Coronary artery (tissue), 2 donors: ENCODE data around the gene CIPC.

Source experiments
- DNase-seq: peaks from one replicate; pipeline ENCODE4 v3.0.0-alpha.2; 2017; ENCODE audit warnings: low spot score
- H3K27ac ChIP-seq, 2 donors: fragments of 200-600 bp; sonication (generic); one replicate each; pipeline ENCODE4 v1.5.1; 2016 to 2019
- H3K4me3 ChIP-seq: fragments of 200-600 bp; sonication (generic); 2 replicates; pipeline ENCODE4 v1.5.1; 2016; ENCODE audit warnings: mild to moderate bottlenecking, moderate library complexity
- TF ChIP-seq, protein P1 (sequence below): fragments of 200-600 bp; sonication (generic); IDR thresholded peaks from one replicate; pipeline ENCODE4 v1.5.1; 2019; ENCODE audit warnings: antibody characterized with exemption

Gene CIPC

DNA sequence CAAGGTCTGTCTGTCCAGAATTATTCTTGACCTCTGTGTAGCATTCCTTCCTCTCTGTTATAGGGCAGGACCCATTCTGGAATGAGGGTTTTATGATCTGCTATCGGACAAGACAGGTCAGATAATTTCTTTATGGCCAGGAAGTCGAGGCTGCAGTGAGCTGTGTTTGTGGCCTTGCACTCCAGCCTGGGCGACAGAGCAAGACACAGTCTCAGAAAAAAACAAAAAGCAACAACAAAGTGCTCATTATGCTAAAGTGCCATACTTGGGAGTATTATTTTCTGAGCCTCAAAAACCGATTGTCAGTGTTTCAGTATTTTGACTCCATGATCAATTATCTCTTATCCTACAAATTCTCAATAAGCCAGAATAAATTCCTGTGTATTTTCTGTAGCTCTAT is 4.1 kb downstream of the CIPC start:
- Histone ChIP-seq H3K4me3 (no peak overlapping the region), H3K27ac (peak overlapping the region in 1 of 2 donors; percentile 57)
- no peak for DNase-seq
- TF ChIP-seq, protein P1, sequence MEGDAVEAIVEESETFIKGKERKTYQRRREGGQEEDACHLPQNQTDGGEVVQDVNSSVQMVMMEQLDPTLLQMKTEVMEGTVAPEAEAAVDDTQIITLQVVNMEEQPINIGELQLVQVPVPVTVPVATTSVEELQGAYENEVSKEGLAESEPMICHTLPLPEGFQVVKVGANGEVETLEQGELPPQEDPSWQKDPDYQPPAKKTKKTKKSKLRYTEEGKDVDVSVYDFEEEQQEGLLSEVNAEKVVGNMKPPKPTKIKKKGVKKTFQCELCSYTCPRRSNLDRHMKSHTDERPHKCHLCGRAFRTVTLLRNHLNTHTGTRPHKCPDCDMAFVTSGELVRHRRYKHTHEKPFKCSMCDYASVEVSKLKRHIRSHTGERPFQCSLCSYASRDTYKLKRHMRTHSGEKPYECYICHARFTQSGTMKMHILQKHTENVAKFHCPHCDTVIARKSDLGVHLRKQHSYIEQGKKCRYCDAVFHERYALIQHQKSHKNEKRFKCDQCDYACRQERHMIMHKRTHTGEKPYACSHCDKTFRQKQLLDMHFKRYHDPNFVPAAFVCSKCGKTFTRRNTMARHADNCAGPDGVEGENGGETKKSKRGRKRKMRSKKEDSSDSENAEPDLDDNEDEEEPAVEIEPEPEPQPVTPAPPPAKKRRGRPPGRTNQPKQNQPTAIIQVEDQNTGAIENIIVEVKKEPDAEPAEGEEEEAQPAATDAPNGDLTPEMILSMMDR, result no peak

DNA sequence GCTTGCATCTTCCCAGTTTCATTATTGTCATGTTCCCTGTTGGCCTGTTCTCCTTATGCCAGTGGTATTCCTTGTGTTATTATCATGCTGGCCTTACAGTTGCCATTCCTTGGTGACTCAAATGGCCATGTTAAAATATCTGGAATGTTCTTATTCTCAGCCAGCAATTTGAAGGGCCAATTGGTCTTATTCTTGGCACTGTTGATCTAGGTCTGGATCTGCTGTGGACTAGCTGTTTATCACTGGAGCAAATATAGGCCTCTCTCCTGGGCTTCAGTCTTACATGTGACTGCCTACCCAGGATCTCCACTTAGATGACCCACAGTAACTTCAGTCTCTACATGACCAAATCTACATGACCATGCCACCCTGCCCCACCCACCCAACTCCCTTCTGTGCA is 5.4 kb downstream of the CIPC start:
- TF ChIP-seq, protein P1, result no peak
- no peak for DNase-seq
- peak overlapping the region; percentile 60 to 82 for H3K27ac ChIP-seq
- no peak overlapping the region for H3K4me3 ChIP-seq

DNA sequence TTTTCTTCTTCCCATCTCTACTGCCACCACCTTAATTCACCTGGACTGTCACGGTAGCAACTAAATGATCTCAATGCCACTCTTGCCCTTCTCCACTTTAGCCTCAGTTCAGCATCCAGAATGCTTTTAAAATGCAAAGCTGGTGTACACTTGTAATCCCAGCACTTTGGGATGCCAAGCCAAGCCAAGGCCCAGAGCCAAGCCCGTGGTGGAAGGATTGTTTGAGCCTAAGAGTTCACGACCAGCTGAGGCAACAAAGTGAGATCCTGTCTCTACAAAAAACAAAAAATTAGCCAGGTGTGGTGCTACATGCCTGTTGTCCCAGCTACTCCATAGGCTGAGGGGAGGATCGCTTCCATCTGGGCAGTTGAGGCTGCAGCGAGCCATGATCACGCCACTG is 5.9 kb downstream of the CIPC start:
- DNase-seq, result no peak
- peak overlapping the region; percentile 60 to 82 for H3K27ac ChIP-seq
- TF ChIP-seq, protein P1, result no peak
- no peak overlapping the region for H3K4me3 ChIP-seq

DNA sequence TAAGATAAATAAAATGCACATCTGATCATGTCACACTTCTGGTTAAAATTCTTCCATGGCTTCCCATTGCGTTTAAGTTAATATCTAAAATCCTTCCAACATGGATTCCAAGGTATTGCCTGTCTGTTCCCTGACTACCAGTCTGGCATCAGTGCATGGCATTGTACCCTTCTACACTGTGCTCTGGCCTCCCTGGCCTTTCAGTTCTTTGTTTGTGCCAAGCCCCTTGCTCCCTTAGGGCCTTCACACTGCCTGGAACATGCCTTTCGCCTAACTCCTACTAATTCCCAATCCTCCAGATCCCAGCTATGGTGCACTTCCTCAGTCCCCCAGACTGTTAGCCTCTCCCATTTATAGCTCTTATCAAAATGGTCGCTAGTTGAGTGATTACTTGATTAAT is 6.3 kb downstream of the CIPC start:
- TF ChIP-seq, protein P1, result no peak
- DNase-seq, result no peak
- Histone ChIP-seq H3K4me3 (no peak overlapping the region), H3K27ac (peak overlapping the region; percentile 60 to 82)

DNA sequence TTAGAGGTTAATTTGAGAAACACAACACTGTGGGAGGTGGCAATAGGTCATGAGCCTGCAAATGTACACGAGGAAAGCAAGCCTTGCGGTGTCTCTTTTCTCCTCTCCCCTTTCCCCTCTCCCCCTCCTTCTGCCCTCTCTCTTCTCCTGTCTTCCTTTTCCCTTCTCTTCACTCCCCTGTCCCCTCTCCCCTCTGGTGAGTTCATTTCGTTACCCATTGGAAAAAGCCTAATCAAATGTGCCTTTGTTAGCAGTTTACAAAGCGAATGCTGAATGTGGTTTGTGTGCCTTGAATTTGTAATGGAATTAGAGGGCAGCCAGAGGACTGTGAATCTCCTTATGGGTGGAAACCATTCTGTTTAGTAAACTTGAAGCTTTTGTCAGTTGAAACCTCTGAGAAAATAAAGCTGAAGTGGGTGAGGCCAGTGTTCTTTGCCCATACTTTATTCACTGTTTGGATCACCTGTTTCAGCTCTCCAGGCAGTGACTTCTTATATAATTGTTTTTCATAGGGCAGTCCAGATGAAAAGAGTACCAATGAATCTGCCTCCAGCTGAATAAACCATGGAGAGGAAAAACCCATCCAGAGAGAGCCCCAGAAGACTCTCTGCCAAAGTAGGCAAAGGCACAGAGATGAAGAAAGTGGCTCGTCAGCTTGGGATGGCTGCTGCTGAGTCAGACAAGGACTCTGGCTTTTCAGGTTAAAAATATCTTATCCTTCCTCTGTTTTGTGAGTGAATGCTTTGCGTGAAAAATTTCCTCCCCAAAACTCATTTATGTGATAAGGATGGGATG is 7.3 kb downstream of the CIPC start:
- TF ChIP-seq, protein P1, result no peak
- no peak overlapping the region for H3K4me3 ChIP-seq
- peak overlapping the region; percentile 34 to 39 for H3K27ac ChIP-seq
- DNase-seq, result no peak

DNA sequence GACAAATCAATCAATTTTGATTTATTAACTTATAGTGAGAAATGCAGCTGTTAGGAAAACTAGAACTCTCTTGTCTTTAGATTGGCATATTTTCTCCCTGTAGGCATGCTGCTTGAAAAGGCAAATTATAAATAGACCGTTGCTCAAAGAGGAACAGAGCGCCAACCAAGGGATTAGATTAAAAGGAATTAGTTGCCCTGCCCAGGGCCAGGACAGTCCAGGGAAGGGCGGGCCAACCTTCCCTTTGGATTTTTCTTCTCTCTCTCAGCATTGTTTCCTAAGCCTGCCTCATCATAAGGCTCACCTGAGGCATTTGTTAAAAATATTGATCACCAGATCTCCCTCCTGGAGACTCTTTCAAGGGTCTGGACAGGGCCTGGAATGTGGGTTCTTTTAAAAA is 8.6 kb downstream of the CIPC start:
- TF ChIP-seq, protein P1, result no peak
- H3K27ac ChIP-seq, result peak overlapping the region; percentile 4 to 5
- H3K4me3 ChIP-seq, result no peak overlapping the region
- no peak for DNase-seq

DNA sequence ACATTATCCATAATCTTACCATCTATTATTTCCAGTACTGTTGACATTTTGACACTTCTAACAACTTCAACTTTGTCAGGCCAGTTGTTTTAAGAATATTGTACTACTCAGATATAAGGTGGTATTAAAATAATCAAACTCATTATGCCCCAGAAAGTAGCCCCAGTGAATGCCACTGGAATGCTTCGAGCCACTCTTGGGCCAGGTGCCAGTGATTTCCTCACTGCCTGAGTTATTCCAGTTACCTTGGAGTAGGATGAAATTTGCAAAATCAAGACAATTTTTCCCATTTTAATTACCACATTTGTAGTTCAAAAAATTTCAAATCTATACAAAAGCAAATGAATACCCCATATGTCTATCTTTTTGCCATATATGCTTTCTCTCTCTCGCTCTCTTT is 9.2 kb downstream of the CIPC start:
- DNase-seq, result no peak

More for the DNA sequence above, 9.2 kb downstream of the CIPC start:
- Histone ChIP-seq H3K27ac (peak overlapping the region in 1 of 2 donors; percentile 5), H3K4me3 (no peak overlapping the region)
- TF ChIP-seq, protein P1, result no peak
